Measurements from ENCODE around the gene BFAR. TPM values are rescaled to one million over a fixed set of nuclear protein-coding genes. Genes with fewer than 3 reads are reported as not detected.

Gene BFAR
- total and polyA plus RNA-seq, 2 experiments from 2014 or later: 44.6 to 98.9 TPM

DNA sequence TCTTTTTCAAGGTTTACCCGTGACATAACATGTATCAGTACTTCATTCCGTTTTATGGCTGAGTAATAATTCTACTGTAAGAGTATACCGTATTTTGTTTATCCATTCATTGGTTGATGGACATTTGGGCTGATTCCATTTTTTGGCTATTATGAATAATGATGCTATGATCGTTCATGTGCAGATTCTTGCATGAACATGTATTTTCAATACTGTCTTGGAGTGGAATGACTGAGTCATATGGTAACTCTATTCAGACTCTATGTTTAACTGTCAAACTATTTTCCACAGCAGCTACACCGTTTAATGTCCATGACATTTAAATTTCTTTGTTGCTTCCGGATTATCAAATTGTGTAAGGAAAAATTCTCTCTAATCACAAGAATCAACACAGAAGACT is 17.9 kb downstream of the BFAR start:
- Histone ChIP-seq H3K27me3 (no peaks in the 10 kb centered on the region), H3K4me2 (no peak overlapping the region), H4K20me1 (ENCODE audit: insufficient read depth, poor library complexity, severe bottlenecking) (peaks cover 6% of the 10 kb centered on the region), H3K9me3 (ENCODE audit: low read depth) (no peaks in the 10 kb centered on the region), H3K4me1 (ENCODE audit: insufficient read depth) (no peaks in the 10 kb centered on the region), H2AFZ (no peak overlapping the region), H3K27ac (no peak overlapping the region), H3K79me2 (peaks cover 12% of the 10 kb centered on the region), H3K36me3 (replicated peaks; ENCODE audit: insufficient read depth, low read depth) (no peaks in the 10 kb centered on the region), H3K4me3 (no peak overlapping the region), H3K9me2 (replicated peaks; ENCODE audit: insufficient read depth) (no peaks in the 10 kb centered on the region)
- no peak for TF ChIP-seq EZH2phosphoT487 (IDR thresholded peaks at IDR 0.05; ENCODE audit: low read depth, severe bottlenecking, unreplicated experiment)
- no peak for TF ChIP-seq EZH2 (IDR thresholded peaks at IDR 0.05; ENCODE audit: borderline replicate concordance)
- TF ChIP-seq CTCF (IDR thresholded peaks at IDR 0.05; ENCODE audit: poor library complexity): no peak
- WGBS (ENCODE audit: low lambda C conversion rate, missing lambda C conversion rate): 96% methylated on average over 6 of the region's 6 CpGs
- DNase-seq (ENCODE audit: low spot score): no peak

DNA sequence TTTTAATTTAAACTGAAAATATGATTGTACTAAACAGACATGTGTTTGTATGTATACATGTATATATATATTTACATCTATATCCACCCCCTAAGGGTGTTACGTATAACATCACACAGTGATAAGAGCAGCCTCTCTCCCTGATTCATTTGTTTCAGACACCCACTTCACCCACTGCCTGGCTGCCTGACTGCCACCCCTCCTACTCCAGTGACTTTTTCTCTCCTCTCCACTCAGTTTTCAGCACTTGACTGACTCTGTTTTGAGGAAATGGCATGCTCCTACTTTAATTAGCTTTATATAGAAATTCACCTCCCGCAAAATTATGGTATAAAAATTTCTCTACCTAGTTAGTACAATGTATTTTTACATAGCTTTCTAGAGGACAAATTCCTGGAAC is 20.0 kb downstream of the BFAR start:
- H3K4me2 ChIP-seq: no peak overlapping the region
- H3K27ac ChIP-seq: no peak overlapping the region

DNA sequence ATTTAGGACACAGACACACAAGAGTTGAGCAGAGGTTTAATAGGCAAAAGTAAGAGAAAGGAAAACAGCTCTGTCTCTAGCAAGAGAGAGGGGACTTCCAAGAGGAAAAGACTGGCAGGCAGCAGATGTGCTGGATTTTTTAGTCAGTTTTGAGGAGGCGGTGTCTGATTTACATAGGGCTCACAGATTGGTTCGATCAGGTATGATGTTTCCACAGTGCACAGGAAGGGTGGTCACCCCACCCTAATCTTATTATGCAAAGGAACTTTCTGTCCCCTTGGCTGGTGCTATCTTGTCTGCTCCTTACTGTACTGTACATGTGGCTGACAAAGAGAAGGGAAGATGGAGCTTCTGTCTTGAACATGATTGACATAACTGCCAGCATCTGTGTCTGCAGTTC is 25.3 kb downstream of the BFAR start:
- DNase-seq (ENCODE audit: low spot score): no peak
- no peak overlapping the region for H3K27ac ChIP-seq

More for the DNA sequence above, 20.0 kb downstream of the BFAR start:
- no peaks in the 10 kb centered on the region for H3K9me3 ChIP-seq (ENCODE audit: low read depth)
- peaks cover 2% of the 10 kb centered on the region for H4K20me1 ChIP-seq (ENCODE audit: insufficient read depth, poor library complexity, severe bottlenecking)
- no peaks in the 10 kb centered on the region for H3K27me3 ChIP-seq
- no peaks in the 10 kb centered on the region for H3K79me2 ChIP-seq
- H2AFZ ChIP-seq: no peak overlapping the region
- no peak for TF ChIP-seq EZH2phosphoT487 (IDR thresholded peaks at IDR 0.05; ENCODE audit: low read depth, severe bottlenecking, unreplicated experiment)
- TF ChIP-seq EZH2 (IDR thresholded peaks at IDR 0.05; ENCODE audit: borderline replicate concordance): no peak
- no peak for TF ChIP-seq CTCF (IDR thresholded peaks at IDR 0.05; ENCODE audit: poor library complexity)
- H3K4me1 ChIP-seq (ENCODE audit: insufficient read depth): peaks cover 6% of the 10 kb centered on the region
- no peak for DNase-seq (ENCODE audit: low spot score)
- WGBS (ENCODE audit: low lambda C conversion rate, missing lambda C conversion rate): 96% methylated on average over 2 of the region's 2 CpGs
- H3K36me3 ChIP-seq (replicated peaks; ENCODE audit: insufficient read depth, low read depth): no peaks in the 10 kb centered on the region
- no peaks in the 10 kb centered on the region for H3K9me2 ChIP-seq (replicated peaks; ENCODE audit: insufficient read depth)
- H3K4me3 ChIP-seq: no peak overlapping the region

More for the DNA sequence above, 25.3 kb downstream of the BFAR start:
- Histone ChIP-seq H3K27me3 (no peaks in the 10 kb centered on the region), H2AFZ (no peak overlapping the region), H4K20me1 (ENCODE audit: insufficient read depth, poor library complexity, severe bottlenecking) (no peaks in the 10 kb centered on the region), H3K4me1 (ENCODE audit: insufficient read depth) (peaks cover 6% of the 10 kb centered on the region), H3K79me2 (no peaks in the 10 kb centered on the region), H3K4me2 (no peak overlapping the region), H3K9me2 (replicated peaks; ENCODE audit: insufficient read depth) (no peaks in the 10 kb centered on the region), H3K4me3 (no peak overlapping the region), H3K36me3 (replicated peaks; ENCODE audit: insufficient read depth, low read depth) (no peaks in the 10 kb centered on the region), H3K9me3 (ENCODE audit: low read depth) (no peaks in the 10 kb centered on the region)
- 88% methylated on average over 2 of the region's 2 CpGs for WGBS (ENCODE audit: low lambda C conversion rate, missing lambda C conversion rate)
- TF ChIP-seq EZH2 (IDR thresholded peaks at IDR 0.05; ENCODE audit: borderline replicate concordance) (no peak), CTCF (IDR thresholded peaks at IDR 0.05; ENCODE audit: poor library complexity) (no peak)
